Colonic mucosa (tissue), 4 donors: ENCODE data around the gene SERINC3. TPM values are rescaled to one million over a fixed set of nuclear protein-coding genes. Genes with fewer than 3 reads are reported as not detected.

ENCODE experiments used
- DNase-seq: peaks from one replicate; pipeline ENCODE4 v3.0.0-alpha.2; 2020
- H3K27ac ChIP-seq: fragments of 200-600 bp; one replicate; pipeline ENCODE4 v1.8.0; 2021
- H3K27me3 ChIP-seq: fragments of 200-600 bp; one replicate; pipeline ENCODE4 v1.8.0; 2021
- H3K36me3 ChIP-seq: fragments of 200-600 bp; one replicate; pipeline ENCODE4 v1.8.0; 2021
- H3K4me1 ChIP-seq: fragments of 200-600 bp; one replicate; pipeline ENCODE4 v1.8.0; 2021; ENCODE audit warnings: mild to moderate bottlenecking
- H3K4me3 ChIP-seq: fragments of 200-600 bp; one replicate; pipeline ENCODE4 v1.8.0; 2021
- H3K9ac ChIP-seq, 2 donors: one replicate each; pipeline ENCODE4 v1.7.0; 2013; ENCODE audit warnings: control low read depth in 2 of 2, low read depth in 2 of 2, low read length in 2 of 2
- H3K9me3 ChIP-seq: fragments of 200-600 bp; one replicate; pipeline ENCODE4 v1.8.0; 2021
- CTCF ChIP-seq: fragments of 200-600 bp; IDR thresholded peaks from one replicate; pipeline ENCODE4 v1.8.0; 2022; ENCODE audit warnings: antibody characterized with exemption, mild to moderate bottlenecking
- intact Hi-C: fragments of 100-400 bp; cut with DNase I; formaldehyde crosslinking; loops from one replicate; pipeline ENCODE4 v1.14.1; 2022
- total RNA-seq, 2 donors: library from RNA; stranded (reverse); fragmentation: NEBNext Ultra II Directional in 1 of 2; extraction: Animal tissue kit (Norgen Biotek cat#: 25700) in 1 of 2; gene quantifications; one replicate each; pipeline ENCODE4 v1.2.1, GENCODE V29; 2021
- donor health status: healthy.
- donor health status: DM: no; HTN: no; CAD: no.
- donor health status: DM: no; HTN: no; CAD: no.

The SERINC3 gene
- total RNA-seq, 2 donors from 2014 or later = 82.8 to 121 TPM

DNA sequence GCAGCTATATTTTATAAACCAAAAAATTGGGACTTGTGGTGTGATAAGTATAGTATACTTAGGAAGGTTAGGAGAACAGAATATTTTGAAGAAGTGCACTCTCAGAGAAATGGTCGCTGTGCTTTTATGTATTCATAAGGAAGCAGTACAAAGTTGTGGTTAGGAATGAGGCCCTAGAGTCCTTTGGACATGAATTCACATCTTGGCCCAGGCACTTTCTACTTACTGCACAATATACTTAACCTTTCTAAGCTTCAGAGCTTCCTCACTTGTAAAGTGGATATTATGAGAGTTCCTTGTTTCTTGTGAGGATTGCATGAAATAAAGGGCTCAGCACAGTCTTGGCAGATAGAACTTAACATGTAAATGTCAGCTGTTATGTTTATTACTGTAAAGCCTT, 21.0 kb upstream of the SERINC3 start:
- H3K9ac ChIP-seq = peak overlapping the region in 1 of 2 donors; percentile 0
- no peak overlapping the region for H3K27ac ChIP-seq
- intact Hi-C loops = loop anchor here (5.0 kb wide), 1 partner anchor 59 kb away; no protein-coding TSS in a partner anchor
- H3K4me1 ChIP-seq = no peaks in the 10 kb centered on the region
- DNase-seq = peak; percentile 8
- TF ChIP-seq CTCF = no peak
- no peaks in the 10 kb centered on the region for H3K9me3 ChIP-seq
- H3K27me3 ChIP-seq = no peaks in the 10 kb centered on the region
- H3K36me3 ChIP-seq = no peaks in the 10 kb centered on the region
- H3K4me3 ChIP-seq = no peak overlapping the region

GRCh38 chr20:44541992-44542391, 20.1 kb upstream of the SERINC3 start:
- Histone ChIP-seq H3K36me3 (no peaks in the 10 kb centered on the region), H3K4me1 (no peaks in the 10 kb centered on the region), H3K9ac (no peak overlapping the region), H3K27me3 (no peaks in the 10 kb centered on the region), H3K4me3 (no peak overlapping the region), H3K27ac (no peak overlapping the region), H3K9me3 (no peaks in the 10 kb centered on the region)
- intact Hi-C loops = loop anchor here (5.0 kb wide), 1 partner anchor 60 kb away; no protein-coding TSS in a partner anchor
- no peak for TF ChIP-seq CTCF
- DNase-seq = peak; percentile 2

DNA sequence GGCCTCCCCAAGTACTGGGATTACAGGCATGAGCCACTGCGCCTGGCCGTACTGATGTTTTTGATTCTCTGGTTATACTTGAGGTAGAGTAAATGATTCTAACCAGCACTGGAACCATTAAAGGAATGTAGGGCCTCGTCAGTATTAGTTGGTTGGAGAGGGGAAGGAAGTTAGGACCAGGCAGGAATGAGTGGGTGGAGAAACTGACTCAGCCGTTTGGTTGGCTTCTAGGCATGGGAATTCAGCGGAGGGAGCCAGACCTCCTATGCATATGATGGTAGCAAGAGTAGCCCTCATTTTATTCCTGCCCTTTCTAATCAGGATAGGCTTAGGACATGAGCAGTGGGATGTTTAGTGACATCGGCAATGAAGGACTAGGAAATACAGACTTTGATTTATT, 19.0 kb upstream of the SERINC3 start:
- intact Hi-C loops = loop anchor here (5.0 kb wide), 1 partner anchor 61 kb away; no protein-coding TSS in a partner anchor
- Histone ChIP-seq H3K27me3 (no peaks in the 10 kb centered on the region), H3K9me3 (no peaks in the 10 kb centered on the region), H3K9ac (no peak overlapping the region), H3K4me1 (no peaks in the 10 kb centered on the region), H3K4me3 (no peak overlapping the region), H3K27ac (no peak overlapping the region), H3K36me3 (no peaks in the 10 kb centered on the region)
- TF ChIP-seq CTCF = no peak
- peak; percentile 11 for DNase-seq

DNA sequence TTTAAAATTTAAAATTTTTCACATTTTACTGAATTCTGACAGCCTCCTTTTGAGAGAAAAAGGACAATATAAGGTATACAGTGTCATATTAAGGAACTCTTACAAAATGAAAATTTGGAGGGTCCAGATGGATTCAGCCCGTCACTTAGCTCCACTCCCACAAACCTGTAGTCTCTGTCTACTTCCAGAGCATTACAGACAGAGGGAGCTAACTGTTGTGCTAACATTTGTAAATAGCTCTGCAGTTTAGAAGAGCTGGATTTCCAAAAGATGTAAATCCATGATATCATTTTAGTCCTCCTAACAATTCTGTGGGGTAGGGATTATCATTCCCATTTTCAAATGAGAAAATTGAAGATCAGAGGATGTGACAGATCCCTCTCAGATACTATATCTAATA, 16.1 kb upstream of the SERINC3 start:
- Histone ChIP-seq H3K36me3 (no peaks in the 10 kb centered on the region), H3K27ac (no peak overlapping the region)
- intact Hi-C loops = loop anchor here (5.0 kb wide), 1 partner anchor 74 kb away; no protein-coding TSS in a partner anchor

DNA sequence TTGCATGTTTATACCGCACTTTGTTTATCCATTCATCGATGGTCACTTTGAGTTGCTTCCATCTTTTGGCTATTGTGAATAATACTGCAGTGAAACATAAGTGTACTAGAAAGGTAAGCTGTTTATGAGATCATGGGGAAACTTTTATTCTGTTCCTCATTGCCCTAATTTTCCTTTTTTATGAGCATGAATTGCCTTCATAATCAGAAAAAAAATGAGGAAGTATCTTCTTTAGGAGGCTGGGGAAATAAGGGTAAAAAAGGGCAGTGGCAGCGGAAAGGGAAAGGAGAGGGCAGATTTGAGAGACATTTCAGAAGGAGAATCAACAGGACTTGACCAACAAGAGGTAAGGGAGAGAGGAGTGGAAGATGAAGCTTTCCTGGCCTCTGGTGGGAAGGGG, 14.3 kb upstream of the SERINC3 start:
- Histone ChIP-seq H3K9me3 (no peaks in the 10 kb centered on the region), H3K4me1 (peaks cover 6% of the 10 kb centered on the region), H3K27me3 (no peaks in the 10 kb centered on the region), H3K36me3 (no peaks in the 10 kb centered on the region), H3K9ac (peak overlapping the region in 1 of 2 donors; percentile 51), H3K27ac (peak overlapping the region; percentile 82), H3K4me3 (no peak overlapping the region)
- no peak for TF ChIP-seq CTCF
- DNase-seq = no peak
- intact Hi-C loops = loop anchor here (5.0 kb wide), 1 partner anchor 76 kb away; no protein-coding TSS in a partner anchor

More for the DNA sequence above, 16.1 kb upstream of the SERINC3 start:
- Histone ChIP-seq H3K4me3 (no peak overlapping the region), H3K9ac (no peak overlapping the region), H3K4me1 (no peaks in the 10 kb centered on the region), H3K27me3 (no peaks in the 10 kb centered on the region), H3K9me3 (no peaks in the 10 kb centered on the region)
- no peak for TF ChIP-seq CTCF
- no peak for DNase-seq
